HS-5 (cell line): ENCODE results near the gene OR8H3.
"Not testable (repeated sequence)": the region's sequence is repeated elsewhere in the genome, so short reads cannot be mapped to it uniquely, and the experiment has no call there.

ENCODE experiments used
- DNase-seq: peaks from one replicate; pipeline ENCODE4 v3.0.0-alpha.2; 2012; ENCODE audit warnings: low read depth

Gene OR8H3

DNA sequence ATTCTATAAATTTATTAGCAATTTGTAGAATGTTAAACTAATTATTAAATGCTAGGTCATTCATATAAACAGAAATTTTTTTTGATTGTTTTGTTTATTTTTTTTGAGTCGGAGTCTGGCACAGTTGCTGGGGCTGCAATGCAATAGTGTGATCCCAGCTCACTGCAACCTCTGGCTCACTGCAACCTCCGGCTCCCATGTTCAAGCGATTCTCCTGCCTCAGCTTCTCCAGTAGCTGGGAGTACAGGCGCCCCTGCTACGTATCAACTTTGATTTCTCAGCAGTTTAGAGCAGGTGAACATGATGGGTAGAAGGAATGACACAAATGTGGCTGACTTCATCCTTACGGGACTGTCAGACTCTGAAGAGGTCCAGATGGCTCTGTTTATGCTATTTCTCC is at the start of gene OR8H3:
Gene OR8H3, plus strand, starts transcription at position 301 of the 400 bp plus-strand sequence. Its CDS starts 0 bp downstream, at position 301.
- no peak for DNase-seq

DNA sequence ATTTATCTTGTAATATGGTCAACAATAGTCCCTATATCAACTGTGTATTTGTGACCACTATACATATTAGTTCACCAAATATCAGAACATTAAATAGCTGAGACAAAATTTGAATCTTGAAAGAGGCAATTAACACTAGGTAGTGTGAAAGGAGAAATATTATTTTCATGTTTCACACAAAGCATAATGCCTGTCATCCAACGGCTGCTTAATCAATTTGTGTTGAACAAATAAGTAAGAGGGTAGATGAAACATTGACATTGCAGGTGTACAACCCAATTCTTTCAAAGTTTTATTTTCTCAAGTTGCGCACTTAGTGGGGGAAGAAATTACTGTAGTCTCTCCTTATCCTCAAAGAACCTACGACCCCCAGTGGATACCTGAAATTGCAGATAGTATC is 32.5 kb upstream of the OR8H3 start:
- DNase-seq = no peak

GRCh38 chr11:56093008-56093407 is 29.2 kb upstream of the OR8H3 start, which contains the start of gene OR8I2:
OR8I2 (plus strand) TSS chr11:56093308; CDS start chr11:56093308, 0 bp downstream.
- no peak for DNase-seq

DNA sequence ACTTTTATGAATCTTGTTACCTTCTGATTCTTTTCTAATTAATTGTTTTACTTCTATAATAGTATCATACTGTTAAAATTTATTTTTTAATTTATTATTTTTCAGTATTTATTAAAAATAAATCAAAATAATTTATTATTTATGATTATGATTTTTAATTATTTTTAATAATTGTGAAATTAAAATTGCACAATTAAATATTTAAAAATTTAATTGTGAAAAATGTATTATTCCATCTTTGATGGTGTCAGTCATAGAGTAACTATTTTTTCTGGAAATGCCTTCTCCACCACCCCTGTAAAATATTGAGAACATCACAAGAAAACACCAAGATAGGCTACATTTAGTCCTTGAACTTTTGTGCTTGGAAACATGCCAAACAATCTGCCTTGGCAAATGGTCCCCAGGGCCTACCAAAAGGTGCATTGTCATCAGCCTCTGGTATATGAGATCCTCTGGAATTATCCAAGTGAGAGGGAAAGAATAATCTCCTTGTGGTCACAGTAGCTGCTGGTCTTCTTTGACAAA is 18.9 kb upstream of the OR8H3 start, which contains the start of gene OR8H2:
Gene OR8H2, plus strand, starts transcription at position 478 of the 528 bp plus-strand sequence. CDS start 1,356 bp downstream, outside the sequence.
- DNase-seq = no peak

GRCh38 chr11:56140151-56140661 is 18.0 kb downstream of the OR8H3 start, which contains the start of gene OR8J3:
OR8J3 (minus strand) TSS chr11:56140201; CDS start chr11:56137718, 2,483 bp downstream.
- DNase-seq = no peak

DNA sequence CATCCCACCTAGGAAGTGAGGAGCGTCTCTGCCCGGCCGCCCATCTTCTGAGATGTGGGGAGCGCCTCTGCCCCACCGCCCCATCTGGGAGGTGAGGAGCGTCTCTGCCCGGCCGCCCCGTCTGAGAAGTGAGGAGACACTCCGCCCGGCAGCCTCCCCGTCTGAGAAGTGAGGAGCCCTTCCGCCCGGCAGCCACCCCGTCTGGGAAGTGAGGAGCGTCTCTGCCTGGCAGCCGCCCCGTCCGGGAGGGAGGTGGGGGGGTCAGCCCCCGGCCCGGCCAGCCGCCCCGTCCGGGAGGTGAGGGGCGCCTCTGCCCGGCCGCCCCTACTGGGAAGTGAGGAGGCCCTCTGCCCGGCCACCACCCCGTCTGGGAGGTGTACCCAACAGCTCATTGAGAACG is 21.5 kb downstream of the OR8H3 start:
- DNase-seq = not testable (repeated sequence)

DNA sequence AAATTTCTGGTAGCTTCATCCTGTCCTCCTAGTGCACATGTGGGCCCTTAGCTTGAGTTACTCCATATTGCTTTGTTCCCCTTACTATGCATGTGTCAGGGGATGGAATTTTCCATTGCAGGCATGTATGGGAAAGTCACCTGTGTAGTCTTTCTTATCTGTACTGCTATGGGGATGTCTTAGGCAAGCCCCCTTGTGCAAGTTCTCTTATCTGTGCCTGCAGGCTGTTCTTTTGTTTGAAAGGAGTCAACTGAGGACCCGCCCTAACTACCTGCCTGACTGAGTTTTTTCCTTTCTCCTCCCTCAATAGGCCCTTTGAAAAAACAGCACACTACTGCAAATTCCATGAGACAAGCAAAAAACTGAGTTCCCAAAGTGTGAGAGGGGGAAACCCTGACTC is 29.2 kb downstream of the OR8H3 start:
- no peak for DNase-seq

GRCh38 chr11:56152333-56152732 is 30.2 kb downstream of the OR8H3 start:
- DNase-seq = no peak

DNA sequence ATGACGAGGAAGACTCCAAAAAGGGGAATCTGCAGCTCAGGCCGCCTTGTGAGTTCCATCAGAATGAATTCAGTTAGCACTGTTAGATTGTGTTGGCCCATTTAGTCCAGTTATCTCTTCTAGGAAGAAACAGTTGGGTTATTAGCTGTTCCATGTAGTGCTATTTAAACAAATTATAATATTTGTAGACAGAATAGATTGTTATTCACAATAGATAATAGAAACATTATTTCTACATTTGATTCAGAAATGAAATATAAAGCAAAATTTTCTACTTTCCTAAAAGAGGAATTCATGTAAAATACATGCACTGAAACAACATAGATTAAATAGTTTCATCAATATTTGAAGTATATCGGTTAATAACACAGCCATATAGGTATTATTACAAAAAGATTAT is 38.0 kb downstream of the OR8H3 start, which contains the start of gene OR8K5:
Gene OR8K5, minus strand, starts transcription at position 101 of the 400 bp plus-strand sequence. Its CDS starts 0 bp downstream, at position 101.
- DNase-seq = no peak

- DNase-seq = no peak
These were observed 41.6 kb downstream of the OR8H3 start for GRCh38 chr11:56163804-56164203.

GRCh38 chr11:56172256-56172830 is 50.2 kb downstream of the OR8H3 start:
- no peak for DNase-seq
